ENCODE data around the gene NKAIN2. TPM values are rescaled to one million over a fixed set of nuclear protein-coding genes. Genes with fewer than 3 reads are reported as not detected.
"Not testable (repeated sequence)": the region's sequence is repeated elsewhere in the genome, so short reads cannot be mapped to it uniquely, and the experiment has no call there.

Gene NKAIN2
- total and polyA plus RNA-seq, 7 donors: 0.08 to 13.5 (median 1.1) TPM

- intact Hi-C loops (cut with DNase I): no loop called here
- ATAC-seq: no peak
Observed at GRCh38 chr6:124721331-124721730, 917.7 kb downstream of the NKAIN2 start.

GRCh38 chr6:124722141-124722878 lies 918.6 kb downstream of the NKAIN2 start:
- TF ChIP-seq CTCF (IDR thresholded peaks at IDR 0.05): no peak
- H3K36me3 ChIP-seq (ENCODE audit: insufficient read depth in 1 of 2, low read depth in 1 of 2): no peaks in the 10 kb centered on the region
- 62 to 80% (median 64%) methylated on average over 3 of the region's 3 CpGs for WGBS, 3 donors
- H3K9me3 ChIP-seq: no peaks in the 10 kb centered on the region
- DNase-seq: no peak
- H3K27me3 ChIP-seq (ENCODE audit: insufficient read depth in 3 of 3, low read length in 2 of 3): no peaks in the 10 kb centered on the region
- no peak overlapping the region for H3K4me3 ChIP-seq
- no peaks in the 10 kb centered on the region for H3K4me1 ChIP-seq
- no peak overlapping the region for H3K27ac ChIP-seq
- no peak for ATAC-seq
- intact Hi-C loops (cut with DNase I): no loop called here

More at GRCh38 chr6:124721331-124721730, 917.7 kb downstream of the NKAIN2 start:
- Histone ChIP-seq H3K4me1 (no peaks in the 10 kb centered on the region), H3K36me3 (ENCODE audit: insufficient read depth in 1 of 2, low read depth in 1 of 2) (no peaks in the 10 kb centered on the region), H3K4me3 (no peak overlapping the region), H3K27ac (no peak overlapping the region), H3K27me3 (ENCODE audit: insufficient read depth in 3 of 3, low read length in 2 of 3) (no peaks in the 10 kb centered on the region), H3K9me3 (no peaks in the 10 kb centered on the region)
- 88 to 93% (median 89%) methylated on average over 3 to 4 of the region's 11 CpGs for WGBS, 3 donors
- no peak for TF ChIP-seq CTCF (IDR thresholded peaks at IDR 0.05)
- no peak for DNase-seq

GRCh38 chr6:124723671-124724070 lies 920.0 kb downstream of the NKAIN2 start:
- no peaks in the 10 kb centered on the region for H3K36me3 ChIP-seq (ENCODE audit: insufficient read depth in 1 of 2, low read depth in 1 of 2)
- H3K4me3 ChIP-seq: no peak overlapping the region
- H3K27ac ChIP-seq: no peak overlapping the region
- H3K9me3 ChIP-seq: no peaks in the 10 kb centered on the region
- no peaks in the 10 kb centered on the region for H3K4me1 ChIP-seq
- TF ChIP-seq CTCF (IDR thresholded peaks at IDR 0.05): no peak
- intact Hi-C loops (cut with DNase I): no loop called here
- no peaks in the 10 kb centered on the region for H3K27me3 ChIP-seq (ENCODE audit: insufficient read depth in 3 of 3, low read length in 2 of 3)
- no peak for ATAC-seq
- DNase-seq: no peak

GRCh38 chr6:124737804-124738203 lies 934.1 kb downstream of the NKAIN2 start:
- H3K27ac ChIP-seq; intact Hi-C loops (cut with DNase I); H3K4me1 ChIP-seq; DNase-seq; H3K9me3 ChIP-seq; ATAC-seq; H3K36me3 ChIP-seq (ENCODE audit: insufficient read depth in 1 of 2, low read depth in 1 of 2); H3K27me3 ChIP-seq (ENCODE audit: insufficient read depth in 3 of 3, low read length in 2 of 3); H3K4me3 ChIP-seq: not testable (repeated sequence)
- 80 to 96% (median 86%) methylated on average over 1 of the region's 1 CpG for WGBS, 3 donors

GRCh38 chr6:124738482-124738881 lies 934.8 kb downstream of the NKAIN2 start:
- no peaks in the 10 kb centered on the region for H3K4me1 ChIP-seq
- no peak for DNase-seq
- H3K9me3 ChIP-seq: peaks cover under 1% of the 10 kb centered on the region
- TF ChIP-seq CTCF (IDR thresholded peaks at IDR 0.05): no peak
- no peaks in the 10 kb centered on the region for H3K27me3 ChIP-seq (ENCODE audit: insufficient read depth in 3 of 3, low read length in 2 of 3)
- intact Hi-C loops (cut with DNase I): no loop called here
- H3K27ac ChIP-seq: no peak overlapping the region
- H3K4me3 ChIP-seq: no peak overlapping the region
- ATAC-seq: no peak
- no peaks in the 10 kb centered on the region for H3K36me3 ChIP-seq (ENCODE audit: insufficient read depth in 1 of 2, low read depth in 1 of 2)
